D721Med (cell line): ENCODE data around the gene PTPRM.

Source experiments
- DNase-seq: peaks from one replicate; pipeline ENCODE4 v3.0.0; 2011; ENCODE audit warnings: low spot score; ENCODE audit not compliant: insufficient read length
- FAIRE-seq: peaks from 2 replicates; lab custom pipeline; 2011; peaks lifted over from hg19 to GRCh38; lab: Jason Lieb, UNC
- TF ChIP-seq, protein P1 (sequence below): IDR thresholded peaks from 2 replicates; pipeline ENCODE4 v1.5.1; 2012; ENCODE audit warnings: mild to moderate bottlenecking, control low read depth; ENCODE audit not compliant: insufficient read depth; ENCODE audit errors: missing control alignments

The PTPRM gene

DNA sequence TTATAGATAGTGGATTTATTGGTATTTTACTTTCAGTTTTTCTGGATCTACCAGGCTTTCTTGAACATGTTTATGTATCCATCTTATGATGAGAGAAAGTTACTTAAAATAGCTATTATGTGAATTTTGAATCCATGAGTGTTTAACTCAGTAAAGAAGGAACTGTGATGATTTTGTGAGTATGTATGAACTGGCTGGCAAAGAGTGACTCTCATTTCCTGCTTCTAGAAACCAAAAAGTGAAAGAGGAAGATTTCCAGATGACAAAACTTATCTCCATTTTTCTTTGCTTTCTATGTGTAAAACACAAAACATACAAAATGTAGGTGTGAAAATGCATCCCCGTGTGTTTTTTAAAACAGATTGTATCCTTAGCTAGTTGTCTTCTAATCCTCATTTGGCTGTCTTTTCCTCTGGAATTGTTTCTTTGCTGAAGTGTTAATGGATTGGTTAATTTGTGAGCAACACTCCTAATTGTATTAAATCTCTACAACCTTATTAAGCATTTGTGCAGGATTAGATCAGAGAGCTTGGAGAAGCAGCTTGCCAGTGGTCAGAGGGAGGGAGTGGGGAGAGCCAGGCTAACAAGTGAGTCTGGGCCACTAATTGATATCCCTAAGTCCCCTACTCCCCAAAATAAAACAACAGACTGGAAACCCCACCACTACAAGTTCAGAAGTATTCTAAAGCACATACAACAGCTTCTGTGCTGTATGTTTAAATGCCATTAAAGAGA is 23.9 kb downstream of the PTPRM start:
- TF ChIP-seq, protein P1, sequence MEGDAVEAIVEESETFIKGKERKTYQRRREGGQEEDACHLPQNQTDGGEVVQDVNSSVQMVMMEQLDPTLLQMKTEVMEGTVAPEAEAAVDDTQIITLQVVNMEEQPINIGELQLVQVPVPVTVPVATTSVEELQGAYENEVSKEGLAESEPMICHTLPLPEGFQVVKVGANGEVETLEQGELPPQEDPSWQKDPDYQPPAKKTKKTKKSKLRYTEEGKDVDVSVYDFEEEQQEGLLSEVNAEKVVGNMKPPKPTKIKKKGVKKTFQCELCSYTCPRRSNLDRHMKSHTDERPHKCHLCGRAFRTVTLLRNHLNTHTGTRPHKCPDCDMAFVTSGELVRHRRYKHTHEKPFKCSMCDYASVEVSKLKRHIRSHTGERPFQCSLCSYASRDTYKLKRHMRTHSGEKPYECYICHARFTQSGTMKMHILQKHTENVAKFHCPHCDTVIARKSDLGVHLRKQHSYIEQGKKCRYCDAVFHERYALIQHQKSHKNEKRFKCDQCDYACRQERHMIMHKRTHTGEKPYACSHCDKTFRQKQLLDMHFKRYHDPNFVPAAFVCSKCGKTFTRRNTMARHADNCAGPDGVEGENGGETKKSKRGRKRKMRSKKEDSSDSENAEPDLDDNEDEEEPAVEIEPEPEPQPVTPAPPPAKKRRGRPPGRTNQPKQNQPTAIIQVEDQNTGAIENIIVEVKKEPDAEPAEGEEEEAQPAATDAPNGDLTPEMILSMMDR: no peak
- FAIRE-seq (peak; percentile 100), DNase-seq (peak; percentile 44)

DNA sequence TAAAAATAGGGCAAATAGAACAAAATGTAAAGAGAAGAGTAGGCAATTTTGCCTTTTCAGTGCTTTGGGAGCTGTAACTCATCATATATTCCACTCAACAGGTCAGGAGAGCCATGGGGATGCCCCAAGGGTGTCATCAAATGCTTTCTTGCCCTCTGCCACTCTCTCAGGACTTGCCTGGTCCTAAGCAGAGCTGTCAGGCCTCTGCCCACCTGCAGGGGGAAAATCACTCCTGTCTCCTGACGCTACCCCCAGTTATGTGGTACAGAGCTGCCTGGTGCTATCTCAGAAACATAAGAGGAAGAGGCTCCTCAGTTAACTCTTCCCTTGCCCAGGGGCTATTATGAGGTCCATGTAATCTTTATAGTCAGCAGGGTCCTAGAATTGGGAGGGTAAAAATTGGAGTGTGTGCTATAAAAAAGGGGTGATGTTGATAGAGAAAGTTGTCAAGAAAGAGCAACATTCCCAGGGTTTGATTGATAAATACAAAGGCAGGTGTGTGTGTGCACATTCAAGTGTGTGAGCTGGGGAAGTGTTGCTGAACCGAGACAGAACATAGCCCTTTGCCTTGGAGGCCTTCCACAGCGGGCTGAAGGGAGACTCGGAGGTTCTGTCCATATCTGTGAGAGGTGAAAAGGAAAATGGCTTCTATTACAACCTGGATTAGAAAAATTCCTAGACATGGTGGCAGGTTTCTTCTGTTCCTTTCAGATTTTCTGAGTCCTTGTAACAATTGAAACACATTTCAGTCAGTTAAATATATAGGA is 25.4 kb downstream of the PTPRM start:
- TF ChIP-seq, protein P1: no peak
- DNase-seq (no peak), FAIRE-seq (no peak)

DNA sequence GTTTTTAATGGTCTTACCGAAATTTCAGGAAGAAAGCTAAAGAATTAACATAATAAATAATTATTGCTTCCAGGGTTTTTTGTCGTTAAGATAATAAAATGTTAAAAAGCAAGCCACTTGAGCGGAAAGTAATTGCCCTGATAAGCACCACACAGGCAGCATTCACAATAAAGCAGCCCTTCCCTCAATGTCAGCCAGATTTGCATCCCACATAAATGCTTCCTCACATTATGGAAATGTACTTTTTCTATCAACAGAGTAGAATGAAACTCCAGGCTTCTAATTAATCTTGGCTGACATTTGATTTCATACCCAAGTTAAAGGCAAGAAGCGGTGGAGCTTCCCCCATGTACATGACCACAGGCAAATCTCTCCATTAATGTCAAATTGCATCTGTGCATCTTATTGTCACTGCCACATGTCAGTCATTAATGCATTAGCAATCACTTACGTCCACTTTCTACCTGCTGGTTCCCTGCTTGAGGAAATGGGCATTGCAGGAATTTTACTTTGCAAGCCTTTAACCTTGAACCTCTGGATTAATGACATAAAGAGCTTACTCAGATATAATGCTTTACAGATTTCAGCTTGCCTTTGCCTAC is 26.2 kb downstream of the PTPRM start:
- FAIRE-seq (peak; percentile 86), DNase-seq (no peak)
- TF ChIP-seq, protein P1: no peak

DNA sequence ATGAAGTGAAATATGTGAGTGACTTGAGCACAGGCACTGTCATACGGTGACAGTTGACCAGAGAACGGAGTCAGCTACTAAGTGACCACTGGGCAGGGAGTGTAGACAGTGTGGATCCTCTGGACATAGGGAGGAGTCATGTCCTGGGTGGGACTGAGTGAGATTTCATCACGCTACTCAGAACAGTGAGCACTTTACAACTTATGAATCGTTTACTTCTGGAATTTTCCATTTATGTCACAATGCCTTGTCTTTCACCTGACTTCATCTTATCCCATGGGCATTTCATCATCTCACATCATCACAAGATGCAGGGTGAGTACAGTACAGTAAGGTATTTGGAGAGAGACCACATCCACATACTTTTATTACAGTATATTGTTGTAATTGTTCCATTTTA is 29.0 kb downstream of the PTPRM start:
- DNase-seq (no peak), FAIRE-seq (no peak)
- TF ChIP-seq, protein P1: no peak

DNA sequence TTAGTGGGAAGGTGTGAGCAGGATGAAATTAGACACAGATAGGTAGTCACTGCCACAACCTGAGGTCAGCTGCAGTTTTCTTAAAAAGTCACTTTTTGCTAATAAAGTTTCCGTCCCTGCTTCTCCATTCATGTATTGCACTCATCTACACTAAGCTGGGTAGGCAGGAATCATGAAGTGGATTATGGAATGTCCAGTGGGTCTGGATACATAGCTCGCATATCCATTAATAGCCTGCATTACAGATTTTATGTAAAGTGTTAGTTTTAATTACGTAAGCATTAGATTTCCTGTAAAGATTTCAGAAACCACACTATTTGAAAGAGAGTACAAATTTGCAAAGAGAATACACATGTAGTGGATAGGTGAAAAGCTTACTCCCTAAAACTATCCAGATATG is 30.4 kb downstream of the PTPRM start:
- no peak for FAIRE-seq
- no peak for DNase-seq
- TF ChIP-seq, protein P1: no peak

DNA sequence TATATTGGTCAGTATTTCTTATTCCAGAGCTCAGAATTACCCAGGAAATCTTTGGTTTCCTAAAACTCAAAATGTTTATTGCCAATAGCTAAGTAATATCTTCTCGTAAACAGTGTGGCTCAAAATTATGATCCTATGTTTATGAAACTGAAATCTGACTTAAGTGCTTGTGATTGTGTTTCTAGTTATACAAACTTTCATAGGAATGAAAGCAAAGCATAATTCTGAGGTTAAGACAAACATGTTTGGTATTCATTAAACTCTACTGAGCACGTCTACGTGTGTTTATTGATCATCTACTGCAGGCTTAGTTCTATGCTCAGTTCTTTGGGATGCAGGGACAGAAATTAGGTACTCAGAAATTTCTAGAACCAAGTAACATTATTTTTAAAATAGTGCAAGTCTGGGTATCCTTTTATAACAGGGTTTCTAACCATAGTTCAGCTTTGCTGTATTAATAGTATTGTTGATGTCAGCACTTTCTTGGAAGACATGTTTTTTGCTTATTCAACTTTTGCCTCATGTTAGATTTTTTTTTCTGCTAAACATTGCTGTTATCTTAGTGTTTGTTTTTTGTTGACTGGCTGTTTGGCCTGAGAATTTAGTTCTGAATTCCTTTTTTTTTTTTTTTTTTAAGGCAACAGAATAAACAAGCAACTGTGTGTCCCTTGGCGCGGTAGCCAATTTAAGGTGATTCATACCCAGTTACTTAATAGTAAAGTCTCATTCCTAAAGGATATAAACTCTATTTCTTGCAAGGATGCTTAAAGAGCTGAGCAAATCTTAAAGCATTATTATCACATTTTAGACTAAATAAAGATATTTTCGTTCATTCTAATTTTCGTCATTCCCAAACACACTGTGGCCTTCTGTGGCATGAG is 31.3 kb downstream of the PTPRM start:
- FAIRE-seq (peak; percentile 79), DNase-seq (no peak)
- TF ChIP-seq, protein P1: no peak
